SK-N-SH treated with all-trans-retinoic acid at 6 μM for 48 hours (cell line): ENCODE results near the gene GNAT3.

ENCODE experiments used
- ARNTL ChIP-seq: fragments of 450-650 bp; formaldehyde crosslinking; IDR thresholded peaks from 2 replicates; pipeline ENCODE4 v1.5.0; 2020; ENCODE audit warnings: low read depth, mild to moderate bottlenecking, moderate library complexity, borderline replicate concordance
- CSRNP3 ChIP-seq: fragments of 250-450 bp; sonication (Bioruptor Pico); IDR thresholded peaks from 2 replicates; pipeline ENCODE4 v1.5.1; 2021; ENCODE audit warnings: mild to moderate bottlenecking, moderate library complexity
- GLIS3 ChIP-seq: fragments of 250-450 bp; sonication (Bioruptor Pico); IDR thresholded peaks from 2 replicates; pipeline ENCODE4 v1.5.0; 2020; ENCODE audit warnings: mild to moderate bottlenecking, moderate library complexity
- ISL1 ChIP-seq: fragments of 250-450 bp; sonication (Bioruptor Pico); IDR thresholded peaks from 2 replicates; pipeline ENCODE4 v2.1.2; 2022; ENCODE audit warnings: mild to moderate bottlenecking, moderate library complexity
- OSR1 ChIP-seq: fragments of 250-450 bp; sonication (Bioruptor Pico); IDR thresholded peaks from 2 replicates; pipeline ENCODE4 v1.8.0; 2022; ENCODE audit warnings: moderate library complexity, mild to moderate bottlenecking, inconsistent platforms
- PATZ1 ChIP-seq: fragments of 250-450 bp; sonication (Bioruptor Pico); IDR thresholded peaks from 2 replicates; pipeline ENCODE4 v1.8.0; 2020; ENCODE audit warnings: mild to moderate bottlenecking, moderate library complexity, borderline replicate concordance
- RARB ChIP-seq: fragments of 250-450 bp; sonication (Bioruptor Pico); IDR thresholded peaks from 2 replicates; pipeline ENCODE4 v1.8.0; 2021; ENCODE audit warnings: mild to moderate bottlenecking, moderate library complexity
- ZFP30 ChIP-seq: fragments of 450-650 bp; formaldehyde crosslinking; IDR thresholded peaks from 2 replicates; pipeline ENCODE4 v1.5.0; 2022; ENCODE audit warnings: mild to moderate bottlenecking, moderate library complexity
- ZNF70 ChIP-seq: fragments of 450-650 bp; formaldehyde crosslinking; IDR thresholded peaks from 2 replicates; pipeline ENCODE4 v1.5.0; 2020; ENCODE audit warnings: mild to moderate bottlenecking, moderate library complexity
- ZNF8 ChIP-seq: fragments of 450-650 bp; formaldehyde crosslinking; IDR thresholded peaks from 2 replicates; pipeline ENCODE4 v1.5.0; 2020; ENCODE audit warnings: mild to moderate bottlenecking, moderate library complexity

GRCh38 chr7:80464211-80464610, 47.7 kb downstream of the GNAT3 start:
- TF ChIP-seq PATZ1 (no peak), GLIS3 (CRISPR knock-in tag) (no peak), ZNF8 (CRISPR knock-in tag) (no peak), ISL1 (CRISPR knock-in tag) (no peak), ZFP30 (CRISPR knock-in tag) (no peak), ZNF70 (CRISPR knock-in tag) (no peak), OSR1 (CRISPR knock-in tag) (no peak), RARB (CRISPR knock-in tag) (no peak), CSRNP3 (no peak), ARNTL (CRISPR knock-in tag) (no peak)
